GM12872 (cell line): ENCODE data around the gene CHST8.

Source experiments
- CTCF ChIP-seq: IDR thresholded peaks from 3 replicates; pipeline ENCODE4 v1.5.1; 2011; ENCODE audit warnings: low read depth, mild to moderate bottlenecking, low read length, moderate library complexity; ENCODE audit not compliant: insufficient read depth

CHST8 gene

DNA sequence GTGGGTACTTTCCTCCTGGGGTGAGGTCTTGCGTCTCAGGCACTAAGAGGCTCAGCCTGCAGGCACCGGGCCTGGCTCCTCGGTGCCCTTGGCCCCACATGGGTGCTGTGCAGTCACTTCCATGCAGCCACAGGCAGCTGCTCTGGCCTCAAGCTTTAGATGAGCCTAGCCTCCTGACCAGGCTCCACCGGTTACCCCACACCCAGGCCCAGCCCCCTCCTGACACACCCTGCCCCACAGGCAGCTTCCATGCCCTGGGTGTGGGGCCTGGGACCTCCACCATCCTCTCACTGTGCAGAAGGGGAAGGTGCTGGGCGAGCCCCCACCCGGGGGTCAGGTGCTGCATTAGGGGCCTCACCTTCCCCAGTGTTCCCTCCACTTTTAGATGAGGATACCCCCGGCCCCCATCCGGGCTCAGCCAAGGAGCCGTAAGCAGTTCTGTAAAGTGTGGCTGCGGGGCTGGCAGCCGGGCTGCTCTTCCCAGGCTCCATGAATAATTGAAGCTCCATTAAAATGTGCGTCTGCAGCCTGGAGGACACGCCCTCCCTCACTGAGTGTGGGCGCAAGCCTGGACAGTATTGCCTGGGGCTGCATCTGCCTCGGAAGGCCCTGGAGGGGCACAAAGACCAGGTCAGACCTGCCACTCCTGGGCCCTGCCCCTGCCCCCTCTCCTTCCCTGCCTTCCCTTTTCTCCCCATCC lies 102.4 kb downstream of the CHST8 start:
- no peak for TF ChIP-seq CTCF

DNA sequence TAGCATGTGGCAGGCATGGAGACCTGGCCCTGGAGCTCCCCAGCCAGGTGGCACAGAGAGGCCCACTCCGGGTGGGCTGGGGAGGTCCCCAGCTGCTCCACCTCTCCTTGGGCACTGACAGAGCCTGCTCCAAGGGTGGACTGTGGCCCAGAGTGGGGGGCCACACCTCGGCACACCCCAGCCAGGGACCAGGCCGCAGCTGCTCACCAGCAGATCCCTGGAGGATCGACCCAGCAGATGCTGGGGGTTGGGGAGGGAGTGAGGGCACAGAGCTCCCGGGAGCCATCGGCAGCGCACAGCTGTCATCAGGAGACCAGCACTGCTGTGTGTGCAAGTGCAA lies 102.9 kb downstream of the CHST8 start:
- TF ChIP-seq CTCF, result no peak

- TF ChIP-seq CTCF, result no peak
Observed at GRCh38 chr19:33725567-33725966, 103.8 kb downstream of the CHST8 start.

- TF ChIP-seq CTCF, result no peak
Observed at GRCh38 chr19:33726756-33727155, 105.0 kb downstream of the CHST8 start.

GRCh38 chr19:33727331-33727998 lies 105.7 kb downstream of the CHST8 start:
- TF ChIP-seq CTCF, result no peak

DNA sequence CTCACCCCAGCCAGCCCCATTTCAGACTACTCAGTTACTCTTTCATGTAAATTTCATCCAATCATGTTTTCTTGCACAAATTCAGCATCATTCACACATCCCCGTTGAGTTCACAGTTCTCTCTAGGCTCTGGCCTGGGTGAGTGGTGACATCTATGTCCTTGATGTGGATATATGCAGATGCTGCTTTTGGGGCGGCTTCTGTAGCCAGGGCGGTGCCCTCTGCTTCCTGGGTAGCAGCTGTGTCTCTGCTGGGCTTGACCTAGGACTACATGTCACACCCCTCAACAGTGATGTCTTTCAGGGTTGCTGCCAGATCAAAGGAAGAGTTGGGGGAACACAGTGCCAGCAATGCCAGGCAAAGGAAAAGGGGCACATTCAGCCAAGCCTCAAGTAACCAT lies 106.4 kb downstream of the CHST8 start:
- TF ChIP-seq CTCF, result no peak

DNA sequence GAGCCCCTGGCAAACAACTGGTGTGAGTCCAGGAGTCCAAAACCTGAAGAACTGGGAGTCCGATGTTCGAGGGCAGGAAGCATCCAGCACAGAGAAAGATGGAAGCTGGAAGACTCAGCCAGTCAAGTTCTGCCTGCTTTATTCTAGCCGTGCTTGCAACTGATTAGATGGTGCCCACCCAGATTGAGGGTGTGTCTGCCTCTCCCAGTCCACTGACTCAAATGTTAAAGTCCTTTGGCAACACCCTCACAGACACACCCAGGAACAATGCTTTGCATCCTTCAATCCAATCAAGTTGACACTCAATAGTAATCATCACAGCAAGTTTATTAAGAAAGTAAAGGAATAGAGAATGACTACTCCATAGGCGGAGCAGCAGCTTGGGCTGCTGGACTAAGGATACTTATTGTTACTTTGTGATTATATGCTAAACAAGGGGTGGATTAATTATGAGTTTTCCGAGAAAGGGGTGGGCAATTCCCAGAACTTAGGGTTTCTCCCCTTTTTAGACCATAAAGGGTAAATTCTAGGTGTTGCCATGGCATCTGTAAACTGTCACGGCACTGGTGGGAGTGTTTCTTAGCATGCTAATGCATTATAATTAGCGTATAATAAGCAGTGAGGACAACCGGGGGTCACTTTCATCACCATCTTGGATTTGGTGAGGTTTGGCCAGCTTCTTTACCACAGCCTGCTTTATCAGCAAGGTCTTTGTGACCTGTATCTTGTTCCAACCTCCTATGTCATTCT lies 109.3 kb downstream of the CHST8 start:
- no peak for TF ChIP-seq CTCF
